ENCODE data around the gene IL17B.

The IL17B gene

DNA sequence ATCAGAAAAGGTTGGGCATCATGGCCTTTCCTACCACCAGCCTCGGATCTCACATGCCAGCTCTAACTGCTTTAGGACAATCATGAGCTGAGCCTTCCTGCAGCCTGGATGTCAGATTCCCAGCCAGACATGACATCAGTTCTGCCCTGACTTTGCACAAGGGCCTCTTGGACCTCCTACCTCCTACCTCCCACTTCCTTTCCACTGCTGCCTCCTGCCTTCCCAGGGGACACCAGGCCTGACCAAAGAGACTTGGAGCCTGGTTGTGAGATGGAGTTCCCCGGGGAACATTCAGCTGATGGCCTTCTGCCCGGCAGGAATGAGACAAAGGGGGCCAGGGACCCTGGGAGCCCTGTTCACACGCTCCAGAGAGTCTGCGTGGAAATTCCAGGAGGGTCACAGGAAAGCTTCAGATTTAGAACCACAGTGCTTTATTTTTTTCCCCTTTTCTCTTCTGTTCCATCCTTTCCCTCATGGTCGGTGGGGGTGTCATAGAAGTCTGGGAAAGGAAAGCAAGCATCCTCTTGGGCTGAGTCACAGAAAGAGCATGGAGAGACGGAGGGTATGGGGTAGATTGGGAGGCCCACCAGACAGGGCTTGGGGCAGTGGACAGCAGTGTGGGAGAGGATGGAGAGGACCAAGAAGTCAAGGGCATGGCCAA, 35.4 kb upstream of the IL17B start:
- Histone ChIP-seq H3K4me1 (ENCODE audit: control insufficient read depth, insufficient read depth, low read length, poor library complexity, severe bottlenecking) (no peaks in the 10 kb centered on the region), H3K9me3 (ENCODE audit: control insufficient read depth, low read length) (no peaks in the 10 kb centered on the region), H3K27ac (ENCODE audit: insufficient read depth, low read length, poor library complexity, severe bottlenecking) (no peak overlapping the region), H3K4me3 (ENCODE audit: insufficient read depth, low read depth, low read length, poor library complexity, severe bottlenecking) (no peak overlapping the region), H3K36me3 (ENCODE audit: control insufficient read depth, insufficient read depth, low read length) (no peaks in the 10 kb centered on the region), H3K27me3 (replicated peaks; ENCODE audit: control insufficient read depth, insufficient read depth, low read length, poor library complexity, severe bottlenecking) (no peaks in the 10 kb centered on the region)
- no peak for DNase-seq

DNA sequence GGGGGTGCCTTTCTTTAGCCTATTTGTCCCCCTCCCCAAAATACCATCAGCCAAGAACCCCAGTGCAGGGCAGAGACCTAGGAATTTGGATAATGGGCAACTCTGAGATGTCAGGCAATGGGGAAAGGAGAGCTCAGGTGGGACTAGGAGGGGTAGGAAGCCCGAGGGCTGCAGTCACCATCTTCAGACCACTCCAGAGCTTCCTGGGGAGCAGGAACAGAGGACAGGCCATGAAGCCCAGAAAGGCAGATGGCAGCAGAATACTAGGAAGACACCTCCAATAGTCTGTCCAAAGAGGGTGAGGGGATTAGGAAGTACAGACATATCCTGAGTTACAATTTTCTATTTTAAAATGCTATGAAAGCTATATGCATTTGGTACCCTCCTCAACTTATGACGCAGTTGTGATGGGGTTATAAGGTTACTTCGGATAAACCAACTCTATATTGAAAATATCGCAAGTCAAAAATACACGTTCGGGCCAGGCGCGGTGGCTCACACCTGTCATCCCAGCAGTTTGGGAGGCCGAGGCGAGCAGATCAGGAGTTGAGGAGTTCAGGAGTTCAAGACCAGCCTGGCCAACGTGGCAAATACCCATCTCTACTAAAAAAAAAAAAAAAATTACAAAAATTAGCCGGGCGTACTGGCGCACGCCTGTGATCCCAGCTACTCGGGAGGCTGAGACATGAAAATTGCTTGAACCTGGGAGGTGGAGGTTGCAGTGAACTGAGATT, 34.6 kb upstream of the IL17B start:
- no peak overlapping the region for H3K27ac ChIP-seq (ENCODE audit: insufficient read depth, low read length, poor library complexity, severe bottlenecking)

DNA sequence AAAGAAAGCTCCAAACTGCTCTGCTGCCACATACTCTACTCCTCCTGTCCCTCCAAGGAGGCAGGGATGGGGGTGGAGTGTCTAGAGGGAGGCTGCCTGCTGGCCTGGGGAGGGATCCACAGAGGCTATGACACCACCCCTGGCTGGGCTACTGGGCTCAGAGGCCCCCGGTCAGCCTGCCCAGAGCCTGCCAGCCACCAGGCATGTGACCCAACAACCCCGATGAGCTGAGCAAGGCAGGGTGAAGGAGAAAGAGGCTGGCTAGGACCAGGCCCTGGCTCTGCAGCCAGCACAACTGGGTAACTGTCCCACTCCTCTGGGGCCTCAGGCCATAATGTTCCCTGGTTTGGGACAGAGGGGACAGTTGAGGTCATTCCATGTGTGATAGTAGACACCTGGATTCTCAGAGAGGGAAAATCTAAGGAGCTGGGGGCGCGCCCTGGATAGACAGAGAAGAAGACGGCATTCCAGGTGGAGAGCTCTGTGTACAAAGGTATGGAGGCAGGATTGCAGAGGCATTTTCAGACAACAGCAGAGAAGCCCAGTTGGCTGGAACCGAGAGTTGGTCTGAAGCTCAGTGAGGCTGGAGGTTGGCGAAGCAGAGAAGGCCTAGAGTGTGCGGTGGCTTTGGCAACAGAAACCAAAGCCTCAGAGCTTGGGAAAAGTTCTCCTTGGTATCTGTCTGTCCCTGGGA, 33.8 kb upstream of the IL17B start:
- Histone ChIP-seq H3K36me3 (ENCODE audit: control insufficient read depth, insufficient read depth, low read length) (no peaks in the 10 kb centered on the region), H3K4me1 (ENCODE audit: control insufficient read depth, insufficient read depth, low read length, poor library complexity, severe bottlenecking) (no peaks in the 10 kb centered on the region), H3K4me3 (ENCODE audit: insufficient read depth, low read depth, low read length, poor library complexity, severe bottlenecking) (no peak overlapping the region), H3K27me3 (replicated peaks; ENCODE audit: control insufficient read depth, insufficient read depth, low read length, poor library complexity, severe bottlenecking) (no peaks in the 10 kb centered on the region), H3K27ac (ENCODE audit: insufficient read depth, low read length, poor library complexity, severe bottlenecking) (no peak overlapping the region), H3K9me3 (ENCODE audit: control insufficient read depth, low read length) (no peaks in the 10 kb centered on the region)
- DNase-seq = no peak

More for the DNA sequence above, 34.6 kb upstream of the IL17B start:
- no peaks in the 10 kb centered on the region for H3K4me1 ChIP-seq (ENCODE audit: control insufficient read depth, insufficient read depth, low read length, poor library complexity, severe bottlenecking)
- H3K27me3 ChIP-seq (replicated peaks; ENCODE audit: control insufficient read depth, insufficient read depth, low read length, poor library complexity, severe bottlenecking) = no peaks in the 10 kb centered on the region
- no peak overlapping the region for H3K4me3 ChIP-seq (ENCODE audit: insufficient read depth, low read depth, low read length, poor library complexity, severe bottlenecking)
- H3K36me3 ChIP-seq (ENCODE audit: control insufficient read depth, insufficient read depth, low read length) = no peaks in the 10 kb centered on the region
- no peaks in the 10 kb centered on the region for H3K9me3 ChIP-seq (ENCODE audit: control insufficient read depth, low read length)
- no peak for DNase-seq

DNA sequence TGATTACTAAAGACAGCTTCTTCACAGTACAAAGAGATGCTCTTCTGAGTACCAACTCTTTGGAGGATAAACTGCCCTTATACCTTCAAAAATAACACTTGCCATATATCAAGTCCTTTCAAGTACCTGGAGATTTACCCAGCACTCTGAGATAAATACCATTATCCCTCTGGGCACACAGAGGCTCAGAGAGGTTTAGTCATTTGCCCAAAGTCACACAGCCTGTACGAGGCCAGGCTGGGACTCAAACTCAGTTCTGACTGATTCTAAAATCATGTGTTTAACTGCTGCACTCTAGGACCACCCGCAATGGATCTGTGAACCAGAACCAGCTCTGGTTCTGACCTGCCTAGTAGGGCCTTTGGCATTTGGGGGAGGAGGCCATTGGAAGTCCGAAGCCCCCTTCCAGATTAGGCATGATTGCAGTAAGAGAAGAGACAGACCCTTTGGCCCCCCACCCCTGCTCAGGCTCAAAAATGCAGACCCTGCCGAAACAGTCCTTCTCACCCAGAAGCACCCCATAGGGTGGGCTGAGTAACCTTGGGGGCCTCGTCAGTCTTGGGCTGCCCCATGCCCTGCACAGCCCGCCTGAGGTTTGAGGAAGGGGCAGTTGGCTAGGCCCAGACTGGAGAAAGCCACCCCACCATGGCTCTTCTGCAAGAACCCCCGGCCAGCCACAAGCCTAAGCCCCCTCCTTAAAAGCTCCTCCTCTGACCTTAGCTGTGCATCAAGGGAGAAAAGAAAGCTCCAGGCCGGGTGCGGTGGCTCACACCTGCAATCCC, 32.8 kb upstream of the IL17B start:
- Histone ChIP-seq H3K27me3 (replicated peaks; ENCODE audit: control insufficient read depth, insufficient read depth, low read length, poor library complexity, severe bottlenecking) (no peaks in the 10 kb centered on the region), H3K36me3 (ENCODE audit: control insufficient read depth, insufficient read depth, low read length) (no peaks in the 10 kb centered on the region), H3K9me3 (ENCODE audit: control insufficient read depth, low read length) (no peaks in the 10 kb centered on the region), H3K27ac (ENCODE audit: insufficient read depth, low read length, poor library complexity, severe bottlenecking) (no peak overlapping the region), H3K4me3 (ENCODE audit: insufficient read depth, low read depth, low read length, poor library complexity, severe bottlenecking) (no peak overlapping the region), H3K4me1 (ENCODE audit: control insufficient read depth, insufficient read depth, low read length, poor library complexity, severe bottlenecking) (no peaks in the 10 kb centered on the region)
- no peak for DNase-seq

DNA sequence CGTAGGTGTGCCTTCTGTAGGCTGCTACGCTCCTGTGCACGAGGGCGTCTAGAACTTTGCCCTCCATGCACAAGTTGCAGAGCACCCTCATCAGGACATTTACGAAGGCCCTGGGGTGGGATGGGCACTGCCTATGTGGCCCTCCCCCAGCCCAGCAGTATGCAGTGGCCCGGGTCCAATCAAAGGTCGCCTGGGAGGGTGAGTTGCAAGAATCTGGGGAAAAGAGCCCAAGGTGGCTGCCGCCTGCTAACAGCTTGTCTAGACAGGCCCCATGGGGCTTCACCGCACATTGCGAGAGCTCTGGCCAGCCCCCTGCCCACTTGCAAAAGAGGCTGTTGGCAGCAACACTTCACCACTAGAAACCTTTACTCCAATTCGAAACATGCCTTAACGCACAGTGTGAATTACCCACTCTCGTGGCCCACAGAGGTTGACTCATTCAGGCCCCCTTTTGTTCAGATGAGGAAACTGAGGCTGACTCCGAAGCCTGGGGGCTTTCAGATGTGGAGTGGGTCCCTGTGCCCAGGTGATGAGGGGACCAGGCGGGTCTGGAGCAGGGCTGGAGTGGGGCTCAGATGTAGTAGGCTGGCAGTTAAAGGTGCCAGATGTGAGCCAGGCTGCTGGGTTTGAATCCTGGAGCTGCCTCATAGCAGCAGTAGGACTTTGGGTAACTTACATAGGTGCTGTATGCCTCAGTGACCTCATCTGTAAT, 31.8 kb upstream of the IL17B start:
- no peaks in the 10 kb centered on the region for H3K36me3 ChIP-seq (ENCODE audit: control insufficient read depth, insufficient read depth, low read length)
- H3K9me3 ChIP-seq (ENCODE audit: control insufficient read depth, low read length) = no peaks in the 10 kb centered on the region
- no peak for DNase-seq
- H3K4me3 ChIP-seq (ENCODE audit: insufficient read depth, low read depth, low read length, poor library complexity, severe bottlenecking) = no peak overlapping the region
- H3K4me1 ChIP-seq (ENCODE audit: control insufficient read depth, insufficient read depth, low read length, poor library complexity, severe bottlenecking) = no peaks in the 10 kb centered on the region
- H3K27ac ChIP-seq (ENCODE audit: insufficient read depth, low read length, poor library complexity, severe bottlenecking) = no peak overlapping the region
- H3K27me3 ChIP-seq (replicated peaks; ENCODE audit: control insufficient read depth, insufficient read depth, low read length, poor library complexity, severe bottlenecking) = no peaks in the 10 kb centered on the region

DNA sequence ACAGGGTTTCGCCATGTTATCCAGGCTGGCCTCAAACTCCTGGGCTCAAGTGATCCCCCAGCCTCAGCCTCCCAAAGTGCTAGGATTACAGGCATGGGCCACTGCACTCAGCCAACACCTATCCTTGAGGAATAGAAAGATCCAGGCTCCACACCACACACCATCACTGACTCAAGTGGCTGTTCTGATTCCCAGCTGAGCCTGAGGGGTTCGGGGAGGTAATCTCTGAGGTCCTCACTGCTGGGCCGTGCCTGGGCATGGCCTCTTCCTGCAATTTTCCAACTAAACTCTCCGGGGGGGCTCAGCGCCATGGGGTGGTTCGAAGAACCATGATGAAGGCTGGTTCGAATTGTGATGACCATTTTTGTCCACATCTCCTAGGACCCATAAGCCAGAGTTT, 31.0 kb upstream of the IL17B start:
- DNase-seq = no peak
- Histone ChIP-seq H3K9me3 (ENCODE audit: control insufficient read depth, low read length) (no peaks in the 10 kb centered on the region), H3K27ac (ENCODE audit: insufficient read depth, low read length, poor library complexity, severe bottlenecking) (no peak overlapping the region), H3K36me3 (ENCODE audit: control insufficient read depth, insufficient read depth, low read length) (no peaks in the 10 kb centered on the region), H3K27me3 (replicated peaks; ENCODE audit: control insufficient read depth, insufficient read depth, low read length, poor library complexity, severe bottlenecking) (no peaks in the 10 kb centered on the region), H3K4me3 (ENCODE audit: insufficient read depth, low read depth, low read length, poor library complexity, severe bottlenecking) (no peak overlapping the region), H3K4me1 (ENCODE audit: control insufficient read depth, insufficient read depth, low read length, poor library complexity, severe bottlenecking) (no peaks in the 10 kb centered on the region)

DNA sequence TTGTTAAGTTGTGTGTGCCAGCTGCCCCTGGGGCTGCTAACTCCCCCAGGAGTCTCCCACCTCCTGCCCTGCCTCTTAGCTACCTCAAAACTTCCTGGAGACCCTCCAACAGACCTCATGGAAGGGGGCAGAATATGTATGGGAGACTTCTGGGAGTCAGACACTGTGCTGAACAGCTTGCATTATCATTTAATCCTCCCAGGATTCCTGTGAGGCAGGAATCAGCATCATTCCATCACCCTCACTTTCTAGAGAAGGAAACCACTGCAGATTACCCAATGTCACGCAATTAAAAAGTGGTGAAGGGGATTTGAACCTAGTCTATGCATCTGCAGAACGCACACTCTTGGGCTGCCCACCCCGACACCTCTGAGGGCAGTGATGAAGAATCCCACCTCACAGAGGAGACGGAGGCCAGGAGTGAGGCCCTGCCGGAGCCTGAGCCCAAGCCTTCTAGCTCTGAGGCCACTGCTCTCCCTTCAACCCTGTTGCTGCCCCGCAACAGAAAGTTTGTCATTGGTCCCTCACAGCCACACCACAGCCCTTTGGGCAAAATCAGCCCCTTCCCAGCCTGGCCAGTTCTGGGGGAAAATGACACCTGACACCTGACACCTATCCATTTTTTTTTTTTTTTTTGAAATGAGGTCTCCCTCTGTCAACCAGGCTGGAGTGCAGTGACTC, 30.3 kb upstream of the IL17B start:
- Histone ChIP-seq H3K27me3 (replicated peaks; ENCODE audit: control insufficient read depth, insufficient read depth, low read length, poor library complexity, severe bottlenecking) (no peaks in the 10 kb centered on the region), H3K4me1 (ENCODE audit: control insufficient read depth, insufficient read depth, low read length, poor library complexity, severe bottlenecking) (no peaks in the 10 kb centered on the region), H3K36me3 (ENCODE audit: control insufficient read depth, insufficient read depth, low read length) (no peaks in the 10 kb centered on the region), H3K9me3 (ENCODE audit: control insufficient read depth, low read length) (no peaks in the 10 kb centered on the region), H3K4me3 (ENCODE audit: insufficient read depth, low read depth, low read length, poor library complexity, severe bottlenecking) (no peak overlapping the region), H3K27ac (ENCODE audit: insufficient read depth, low read length, poor library complexity, severe bottlenecking) (no peak overlapping the region)
- no peak for DNase-seq

DNA sequence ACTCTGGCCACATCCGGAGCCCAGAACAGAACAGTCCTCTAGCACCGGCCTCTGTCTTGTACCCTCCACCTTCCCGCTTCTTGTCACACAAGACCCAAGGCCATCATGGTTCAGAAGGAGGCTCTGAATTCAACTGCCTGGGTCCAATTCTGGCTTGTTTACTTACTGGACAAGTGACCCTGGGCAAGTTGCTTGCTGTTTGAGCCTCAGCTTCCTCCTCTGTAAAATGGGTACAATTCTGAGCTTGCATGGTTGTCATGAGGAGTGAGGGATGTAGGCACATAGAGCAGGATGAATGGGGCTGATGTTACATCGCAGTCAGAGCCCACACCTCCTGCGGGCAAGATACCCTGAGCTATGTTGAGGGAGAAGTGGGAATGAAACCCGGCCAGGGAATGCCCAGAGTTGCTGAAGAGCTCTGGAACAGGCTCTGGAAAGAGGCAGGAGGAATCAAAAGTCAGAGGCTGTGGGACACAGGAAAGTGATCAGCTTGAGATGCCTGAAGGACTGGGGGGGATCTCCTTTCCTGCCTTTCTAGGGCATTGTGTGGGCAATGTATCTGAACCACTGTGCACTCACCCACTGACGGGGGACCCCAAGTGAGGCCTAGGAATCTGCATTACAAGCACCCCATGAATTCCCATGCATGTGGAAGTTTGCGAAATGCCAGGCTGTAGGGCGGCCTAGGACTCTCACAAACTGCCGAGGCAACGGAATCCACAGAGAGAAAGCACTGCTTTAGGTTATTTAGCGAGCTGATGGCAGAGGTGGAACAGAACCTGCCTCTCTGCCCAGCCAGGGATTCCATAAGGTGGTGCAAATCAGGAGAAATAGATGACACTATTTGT, 29.4 kb upstream of the IL17B start:
- no peaks in the 10 kb centered on the region for H3K4me1 ChIP-seq (ENCODE audit: control insufficient read depth, insufficient read depth, low read length, poor library complexity, severe bottlenecking)
- H3K9me3 ChIP-seq (ENCODE audit: control insufficient read depth, low read length) = no peaks in the 10 kb centered on the region
- no peaks in the 10 kb centered on the region for H3K27me3 ChIP-seq (replicated peaks; ENCODE audit: control insufficient read depth, insufficient read depth, low read length, poor library complexity, severe bottlenecking)
- H3K4me3 ChIP-seq (ENCODE audit: insufficient read depth, low read depth, low read length, poor library complexity, severe bottlenecking) = no peak overlapping the region
- no peak for DNase-seq
- H3K36me3 ChIP-seq (ENCODE audit: control insufficient read depth, insufficient read depth, low read length) = no peaks in the 10 kb centered on the region
- no peak overlapping the region for H3K27ac ChIP-seq (ENCODE audit: insufficient read depth, low read length, poor library complexity, severe bottlenecking)

Measured in effector memory CD4-positive, alpha-beta T cell (primary cell).